Activated CD8-positive, alpha-beta memory T cell treated with anti-CD3 and anti-CD28 coated beads, Interleukin-2, amount 50 U/mL, for 24 hours (primary cell): Measurements from ENCODE around the gene GAL3ST1.
"Not testable (repeated sequence)": the region's sequence is repeated elsewhere in the genome, so short reads cannot be mapped to it uniquely, and the experiment has no call there.

Experiments
- DNase-seq: peaks from one replicate; pipeline ENCODE4 v3.0.0-alpha.2; 2020; ENCODE audit errors: extremely low read depth

The GAL3ST1 gene, protein sequence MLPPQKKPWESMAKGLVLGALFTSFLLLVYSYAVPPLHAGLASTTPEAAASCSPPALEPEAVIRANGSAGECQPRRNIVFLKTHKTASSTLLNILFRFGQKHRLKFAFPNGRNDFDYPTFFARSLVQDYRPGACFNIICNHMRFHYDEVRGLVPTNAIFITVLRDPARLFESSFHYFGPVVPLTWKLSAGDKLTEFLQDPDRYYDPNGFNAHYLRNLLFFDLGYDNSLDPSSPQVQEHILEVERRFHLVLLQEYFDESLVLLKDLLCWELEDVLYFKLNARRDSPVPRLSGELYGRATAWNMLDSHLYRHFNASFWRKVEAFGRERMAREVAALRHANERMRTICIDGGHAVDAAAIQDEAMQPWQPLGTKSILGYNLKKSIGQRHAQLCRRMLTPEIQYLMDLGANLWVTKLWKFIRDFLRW

GRCh38 chr22:30574095-30574981 is at the start of gene GAL3ST1:
GAL3ST1 (minus strand) TSS chr22:30574665; CDS start chr22:30557392, 17,273 bp downstream.
- DNase-seq, result no peak

DNA sequence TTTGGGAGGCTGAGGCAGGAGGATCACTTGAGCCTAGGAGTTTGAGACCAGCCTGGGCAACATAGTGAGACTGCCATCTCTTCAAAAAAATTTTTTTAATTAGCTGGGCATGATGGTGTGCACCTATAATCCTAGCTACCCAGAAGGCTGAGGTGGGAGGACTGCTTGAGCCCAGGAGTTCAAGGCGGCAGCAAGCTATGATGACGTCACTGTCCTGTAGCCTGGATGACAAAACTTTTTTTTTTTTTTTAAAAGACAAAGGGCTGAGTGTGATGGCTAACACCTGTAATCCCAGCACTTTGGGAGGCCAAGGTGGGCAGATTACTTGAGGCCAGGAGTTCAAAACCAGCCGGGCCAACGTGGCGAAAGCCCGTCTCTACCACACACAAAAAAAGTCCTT is 45.4 kb upstream of the GAL3ST1 start:
- not testable (repeated sequence) for DNase-seq

- no peak for DNase-seq
Observed at GRCh38 chr22:30617819-30618218, 43.4 kb upstream of the GAL3ST1 start.

GRCh38 chr22:30615543-30615954 is 41.1 kb upstream of the GAL3ST1 start:
- no peak for DNase-seq

- DNase-seq, result no peak
Observed at GRCh38 chr22:30614879-30615278, 40.4 kb upstream of the GAL3ST1 start.

DNA sequence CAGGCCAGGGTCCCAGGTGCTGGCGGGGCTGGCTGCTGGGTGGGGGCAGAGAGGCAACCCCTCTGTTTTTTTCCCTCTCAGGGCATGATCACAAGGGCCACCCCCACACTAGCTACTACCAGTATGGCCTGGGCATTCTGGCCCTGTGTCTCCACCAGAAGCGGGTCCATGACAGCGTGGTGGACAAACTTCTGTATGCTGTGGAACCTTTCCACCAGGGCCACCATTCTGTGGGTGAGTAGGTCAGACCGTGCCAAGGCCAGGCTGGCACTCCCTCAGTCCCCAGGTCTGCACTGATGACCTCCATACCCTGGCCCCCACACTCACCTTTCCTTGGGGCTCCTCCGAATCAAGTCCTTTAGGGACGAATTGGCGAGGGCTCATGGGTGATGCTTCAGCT is 39.8 kb upstream of the GAL3ST1 start:
- no peak for DNase-seq

GRCh38 chr22:30612789-30613188 is 38.3 kb upstream of the GAL3ST1 start:
- no peak for DNase-seq

DNA sequence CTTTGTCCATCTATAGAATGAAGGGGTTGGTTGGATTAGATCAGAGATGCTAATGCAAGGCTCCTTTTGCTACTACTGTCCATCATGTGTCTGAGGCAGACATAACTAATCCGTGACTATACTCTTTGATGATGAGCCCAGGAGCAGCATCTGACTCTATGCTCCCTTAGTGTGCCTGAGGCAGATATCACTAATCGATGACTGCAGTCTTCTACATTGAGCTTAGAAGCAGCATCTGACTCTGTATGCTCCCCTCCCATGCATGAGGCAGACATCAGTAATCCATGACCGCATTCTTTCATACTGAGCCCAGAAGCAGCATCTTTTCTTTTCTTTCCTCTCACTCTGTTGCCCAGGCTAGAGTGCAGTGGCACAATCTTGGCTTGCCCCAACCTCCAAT is 36.7 kb upstream of the GAL3ST1 start:
- DNase-seq, result no peak

GRCh38 chr22:30610299-30610698 is 35.8 kb upstream of the GAL3ST1 start:
- no peak for DNase-seq

- no peak for DNase-seq
Observed at GRCh38 chr22:30609260-30610185, 35.1 kb upstream of the GAL3ST1 start.

DNA sequence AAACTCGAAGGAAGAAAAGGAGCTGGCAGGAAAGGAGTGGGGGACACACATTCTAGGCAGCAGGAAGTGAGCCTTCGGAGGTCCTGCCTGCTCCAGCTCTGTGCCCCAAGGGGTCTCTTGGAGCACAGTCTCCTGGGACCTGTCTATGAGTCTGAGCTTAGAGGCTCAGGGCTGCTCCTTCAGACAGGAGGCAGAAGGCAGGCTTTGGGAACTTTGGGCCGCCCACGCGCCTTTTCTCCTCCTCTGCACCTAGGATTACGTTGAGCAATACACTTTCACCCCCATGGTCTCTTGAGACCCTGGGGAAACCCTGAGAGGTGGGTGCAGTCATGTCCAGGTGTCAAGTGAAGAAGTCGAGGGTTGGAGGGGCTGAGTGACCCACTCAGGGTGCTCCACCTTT is 33.5 kb upstream of the GAL3ST1 start:
- no peak for DNase-seq

DNA sequence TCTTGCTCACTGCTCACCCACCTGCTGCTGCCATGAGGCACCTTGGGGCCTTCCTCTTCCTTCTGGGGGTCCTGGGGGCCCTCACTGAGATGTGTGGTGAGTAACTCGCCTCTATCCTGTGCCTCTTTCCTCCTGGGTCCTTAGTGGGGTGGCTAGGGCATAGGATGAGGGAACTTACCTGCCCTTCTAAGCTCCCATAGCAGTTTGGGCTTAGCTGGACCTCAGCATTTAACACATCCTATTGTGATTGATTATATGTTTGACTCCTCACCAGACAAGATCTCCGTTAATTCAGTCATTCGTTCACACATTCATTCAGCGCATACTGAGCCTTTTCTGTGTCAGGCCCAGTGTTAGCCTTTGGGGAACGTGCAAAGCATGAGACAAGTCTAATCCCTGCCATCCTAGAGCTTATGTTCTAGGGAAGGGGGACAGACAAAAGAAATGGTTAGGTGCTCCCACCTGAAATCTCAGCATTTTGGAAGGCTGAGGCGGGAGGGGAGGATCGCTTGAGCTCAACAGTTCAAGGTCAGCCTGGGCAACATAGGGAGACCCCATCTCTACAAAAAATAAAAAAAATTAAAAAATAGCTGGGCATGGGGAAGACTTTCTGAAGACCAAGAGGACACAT is 33.0 kb upstream of the GAL3ST1 start:
- DNase-seq, result no peak

DNA sequence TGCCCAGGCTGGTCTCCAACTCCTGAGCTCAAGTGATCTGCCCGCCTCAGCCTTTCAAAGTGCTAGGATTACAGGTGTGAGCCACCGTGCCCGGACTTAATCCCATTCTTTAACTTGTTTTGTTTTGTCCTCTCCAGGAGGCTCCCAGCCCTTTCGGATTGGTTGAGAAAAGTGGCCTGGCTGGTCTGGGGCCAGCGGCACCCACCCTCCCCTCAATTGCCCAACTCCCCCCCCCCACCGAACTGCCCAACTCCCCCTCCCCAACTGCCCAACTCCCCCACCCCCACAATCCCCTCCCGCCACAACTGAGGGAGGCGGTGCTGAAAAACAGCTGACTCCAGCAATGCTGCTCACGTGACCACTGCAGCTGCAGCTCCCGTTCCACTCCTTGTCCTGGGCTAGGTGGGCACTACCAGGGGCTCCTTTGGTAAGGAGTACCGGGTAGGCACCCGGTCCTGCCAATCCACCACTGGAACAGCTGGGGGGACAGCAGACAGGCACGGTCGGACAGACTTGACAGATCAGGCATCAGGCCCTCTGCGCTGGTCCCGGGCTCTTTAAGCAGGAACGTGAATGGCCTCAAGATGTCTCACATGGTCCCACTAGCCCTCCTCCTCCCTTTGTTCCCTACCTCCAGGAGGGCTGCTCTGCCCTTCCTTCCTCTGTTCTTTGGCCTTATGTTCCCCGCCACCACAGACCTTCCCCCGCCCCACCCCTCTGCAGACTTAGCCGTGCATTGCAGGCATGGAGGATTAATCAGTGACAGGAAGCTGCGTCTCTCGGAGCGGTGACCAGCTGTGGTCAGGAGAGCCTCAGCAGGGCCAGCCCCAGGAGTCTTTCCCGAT is 32.2 kb upstream of the GAL3ST1 start, which contains the start of gene TCN2:
TCN2 (plus strand) TSS at position 720 of the 845 bp plus-strand sequence. CDS start 158 bp downstream, outside the sequence.
- DNase-seq, result no peak

DNA sequence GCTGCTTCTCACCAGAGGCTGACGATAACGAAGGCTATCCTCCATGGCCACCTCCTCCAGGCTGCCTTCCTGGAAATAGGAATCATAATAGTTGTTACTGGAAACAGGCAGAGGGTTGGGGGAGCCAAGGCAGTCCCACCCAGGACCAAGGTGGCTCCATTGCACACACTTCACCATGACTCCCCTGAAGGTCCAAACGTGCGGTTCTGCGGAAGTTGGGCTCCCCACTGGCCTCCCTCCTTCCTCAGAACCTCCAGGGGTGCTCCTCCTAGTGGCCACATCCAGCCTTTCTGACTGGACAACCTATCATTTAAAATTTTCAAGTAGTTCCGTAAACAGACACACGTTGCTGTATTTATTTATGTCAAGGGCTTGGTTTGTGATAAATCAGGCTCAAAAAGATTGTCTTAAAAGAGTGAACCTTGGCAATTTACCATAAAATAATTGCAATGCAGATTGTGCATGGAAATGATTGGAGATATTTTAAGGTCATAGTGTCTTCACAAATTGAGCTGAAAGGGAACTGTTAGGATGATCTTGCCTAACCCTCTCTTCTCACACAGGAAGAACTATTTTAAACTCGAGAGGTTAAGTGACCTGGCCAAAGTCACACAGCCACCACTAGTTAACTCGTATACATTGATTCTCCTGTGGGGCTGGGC is 31.1 kb upstream of the GAL3ST1 start:
- DNase-seq, result no peak

DNA sequence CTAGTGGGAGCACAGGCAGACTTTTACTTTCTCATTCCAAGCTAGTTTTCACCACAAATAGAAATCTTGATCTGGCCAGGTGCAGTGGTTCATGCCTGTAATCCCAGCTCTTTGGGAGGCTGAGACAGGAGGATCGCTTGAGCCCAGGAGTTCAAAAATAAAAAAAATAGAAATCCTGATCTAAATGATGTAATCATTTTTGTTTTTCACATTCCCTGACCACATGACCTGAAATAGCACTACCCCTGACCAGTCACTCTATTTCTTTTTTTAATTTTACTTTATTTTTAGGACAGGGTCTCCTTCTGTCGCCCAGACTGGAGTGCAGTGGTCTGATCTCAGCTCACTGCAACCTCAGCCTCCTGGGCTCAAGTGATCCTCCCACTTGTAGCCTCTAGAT is 30.3 kb upstream of the GAL3ST1 start:
- no peak for DNase-seq

GRCh38 chr22:30603801-30604200 is 29.3 kb upstream of the GAL3ST1 start:
- DNase-seq, result no peak

GRCh38 chr22:30602049-30602448 is 27.6 kb upstream of the GAL3ST1 start:
- no peak for DNase-seq

GRCh38 chr22:30601464-30601863 is 27.0 kb upstream of the GAL3ST1 start:
- no peak for DNase-seq

DNA sequence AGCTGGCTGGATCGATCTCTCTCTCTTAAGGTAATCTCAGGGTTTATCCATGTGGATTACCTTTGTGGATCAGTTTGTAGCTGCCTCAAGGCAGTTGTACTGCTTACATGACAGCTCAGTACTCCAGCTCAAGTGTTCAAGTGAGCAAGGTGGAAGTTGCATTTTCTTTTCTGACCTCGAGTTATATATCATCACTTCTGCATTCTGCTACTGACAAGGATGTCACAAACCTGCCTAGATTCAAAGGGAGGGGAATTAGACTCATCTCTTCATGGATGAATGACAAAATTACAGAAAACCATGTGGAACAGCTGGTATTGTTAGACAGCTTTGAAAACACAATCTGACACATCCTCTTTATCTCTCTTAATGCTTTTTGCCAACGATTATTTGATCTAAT is 26.5 kb upstream of the GAL3ST1 start:
- no peak for DNase-seq

- DNase-seq, result no peak
Observed at GRCh38 chr22:30598986-30599385, 24.5 kb upstream of the GAL3ST1 start.
